NAMALWA (cell line): Measurements from ENCODE around the gene ORC3.

ENCODE experiments used
- DNase-seq: peaks from one replicate; pipeline ENCODE4 v3.0.0-alpha.2; 2015; ENCODE audit warnings: low spot score

ORC3 gene

DNA sequence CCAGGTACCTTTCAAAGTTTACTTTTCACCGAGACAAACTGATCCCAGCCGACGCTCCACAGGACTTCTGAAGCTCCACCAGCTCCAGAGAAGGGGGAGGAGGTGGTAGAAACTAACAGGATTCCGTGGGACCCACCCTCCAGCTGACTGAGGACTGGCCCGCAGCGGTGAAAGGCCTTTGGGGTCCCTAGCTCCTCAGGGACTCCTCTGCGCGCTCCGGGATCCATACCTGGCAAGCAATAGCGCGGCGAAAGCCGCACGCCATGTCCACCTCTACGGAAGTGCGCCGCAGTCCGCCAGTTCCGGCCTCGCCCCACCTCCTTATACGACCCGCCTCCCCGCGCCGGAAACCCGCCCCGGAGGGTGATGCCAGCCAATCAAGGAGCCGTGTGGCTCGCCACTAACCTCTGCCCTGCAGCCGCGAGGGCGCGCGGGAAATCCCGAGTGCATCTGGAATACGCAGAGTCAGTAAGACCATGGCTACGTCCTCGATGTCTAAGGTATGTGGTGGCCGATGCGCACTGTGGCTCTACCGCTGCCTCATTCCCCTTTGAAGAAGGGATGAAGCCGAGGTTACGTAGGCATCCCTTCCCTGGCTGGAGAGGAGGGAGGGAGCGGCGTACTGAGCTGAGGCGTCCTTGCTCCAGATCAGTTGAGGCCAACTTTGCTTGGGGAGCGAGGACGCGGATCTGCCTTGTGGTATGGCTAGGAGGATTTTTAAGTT is at the start of gene ORC3, which contains the start of gene RARS2:
Gene ORC3, plus strand, starts transcription at position 443 of the 724 bp plus-strand sequence. Its CDS starts 34 bp downstream, at position 477.
Gene RARS2, minus strand, starts transcription at position 295 of the 724 bp plus-strand sequence. Its CDS starts 30 bp downstream, at position 265.
- peak; percentile 96 for DNase-seq

DNA sequence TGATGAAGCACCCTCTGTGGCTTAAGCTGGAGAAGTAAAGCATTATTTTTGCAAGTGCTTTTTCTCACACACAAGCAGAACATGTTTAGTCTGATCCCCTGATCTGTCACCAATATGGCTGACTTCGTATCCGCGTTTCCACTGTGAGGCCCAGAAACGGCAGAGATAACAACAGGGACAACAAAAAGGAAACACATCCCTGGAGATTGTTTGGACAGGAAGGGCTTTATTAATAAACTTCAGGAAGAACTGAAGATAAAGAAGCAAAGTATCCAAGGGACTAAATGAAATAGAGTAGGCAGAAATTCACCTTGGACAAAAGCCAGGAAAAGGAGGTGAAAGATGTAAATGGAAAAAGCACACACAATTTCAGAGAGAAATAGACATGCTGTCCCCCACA is 49.4 kb upstream of the ORC3 start:
- DNase-seq: no peak

DNA sequence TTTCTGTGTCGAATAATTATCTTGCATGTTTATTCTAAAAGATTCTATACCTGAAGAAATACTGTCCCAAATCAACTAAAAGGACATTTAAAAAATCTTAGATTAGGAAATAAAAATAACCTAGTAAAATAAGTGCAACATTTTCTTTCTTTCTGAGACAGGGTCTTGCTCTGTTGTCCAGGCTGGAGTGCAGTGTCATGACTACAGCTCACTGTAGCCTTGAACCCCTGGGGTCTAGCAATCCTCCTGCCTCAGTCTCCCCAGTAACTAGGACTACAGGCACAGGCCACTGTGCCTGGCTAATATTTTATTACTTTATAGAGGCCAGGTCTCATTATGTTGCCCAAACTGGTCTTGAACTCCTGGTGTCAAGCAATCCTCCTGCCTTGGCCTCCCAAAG is 48.9 kb upstream of the ORC3 start:
- DNase-seq: no peak

DNA sequence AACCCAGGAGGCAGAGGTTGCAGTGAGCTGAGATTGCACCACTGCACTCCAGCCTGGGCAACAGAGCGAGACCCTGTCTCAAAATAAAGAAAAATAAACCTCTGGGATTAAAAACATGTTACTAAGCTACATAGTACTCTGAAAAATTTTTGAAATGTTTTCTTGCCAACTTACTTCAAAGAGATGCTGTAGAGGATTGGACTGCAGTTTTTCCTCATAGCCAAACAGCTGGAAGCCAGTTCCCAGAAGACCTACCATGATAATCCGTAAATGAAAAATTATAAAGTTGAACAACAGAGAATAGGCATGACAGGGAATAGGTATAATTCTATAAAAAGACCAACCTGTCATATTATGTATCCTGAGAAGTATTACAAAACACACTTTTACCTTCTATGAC is 48.2 kb upstream of the ORC3 start:
- DNase-seq: no peak

DNA sequence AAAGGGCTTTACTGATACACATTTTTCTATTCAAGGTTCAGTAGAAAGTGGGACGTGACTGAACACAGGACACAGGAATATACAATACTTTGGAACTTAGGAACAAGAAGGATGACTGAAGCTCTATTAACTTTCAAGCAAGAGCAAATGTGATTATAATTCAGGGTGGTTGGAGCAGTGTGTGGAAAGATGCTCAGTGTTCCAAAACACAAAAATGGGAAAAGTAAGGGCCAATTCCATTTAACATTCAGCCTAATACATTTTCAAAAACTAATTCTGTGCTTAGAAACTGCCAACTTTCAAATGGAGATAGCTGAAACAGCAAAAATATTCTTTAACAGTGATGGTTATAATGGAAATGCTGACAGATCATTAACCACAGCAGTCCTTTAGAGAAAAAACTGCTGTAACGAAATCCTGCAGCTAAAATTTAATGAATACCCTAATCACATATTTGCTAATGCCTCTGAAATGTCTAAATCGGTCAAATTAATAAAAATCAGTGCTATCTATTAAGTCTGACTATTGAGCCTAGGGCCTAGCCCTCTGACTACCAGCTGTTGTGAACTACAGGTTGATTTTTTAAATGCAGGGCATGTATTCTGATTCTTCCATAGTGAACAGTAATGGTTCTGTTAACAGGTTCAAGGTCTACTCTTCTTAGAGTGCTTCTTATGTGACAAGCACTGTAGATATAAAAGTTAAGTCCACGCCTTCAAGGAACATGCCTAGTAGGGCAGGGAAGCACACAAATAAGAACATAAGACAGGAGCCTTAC is 46.0 kb upstream of the ORC3 start:
- DNase-seq: no peak

DNA sequence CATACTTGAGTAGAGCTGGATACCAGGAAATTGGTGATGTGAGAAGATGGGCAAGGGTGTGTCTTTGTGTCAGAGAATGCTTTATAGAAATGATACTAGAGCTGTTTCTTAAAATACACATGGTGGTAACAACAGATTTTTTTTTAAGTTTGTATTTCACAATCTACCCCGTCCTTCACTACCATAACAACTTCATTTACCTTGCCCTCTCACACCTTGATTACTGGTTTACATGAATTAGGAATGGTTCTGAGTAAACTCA is 45.5 kb upstream of the ORC3 start:
- DNase-seq: no peak

DNA sequence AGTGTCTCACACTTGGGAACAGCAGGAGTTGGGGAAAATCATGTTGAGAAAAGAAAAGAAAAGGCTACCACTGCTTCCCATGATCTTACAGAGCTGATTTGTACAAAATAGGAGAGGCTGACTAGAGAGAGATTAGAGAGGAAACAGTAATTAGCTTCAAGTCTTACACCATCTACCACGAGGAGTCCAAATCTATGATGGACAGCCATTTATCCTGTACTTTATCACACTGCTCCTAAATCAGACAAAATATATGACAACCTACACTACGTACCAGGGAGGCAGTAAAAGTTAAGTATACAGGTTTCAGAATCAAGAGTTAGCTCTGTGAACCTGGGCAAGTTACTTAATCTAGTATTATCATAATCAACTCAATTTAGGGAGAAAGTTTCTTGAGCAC is 38.1 kb upstream of the ORC3 start:
- no peak for DNase-seq

DNA sequence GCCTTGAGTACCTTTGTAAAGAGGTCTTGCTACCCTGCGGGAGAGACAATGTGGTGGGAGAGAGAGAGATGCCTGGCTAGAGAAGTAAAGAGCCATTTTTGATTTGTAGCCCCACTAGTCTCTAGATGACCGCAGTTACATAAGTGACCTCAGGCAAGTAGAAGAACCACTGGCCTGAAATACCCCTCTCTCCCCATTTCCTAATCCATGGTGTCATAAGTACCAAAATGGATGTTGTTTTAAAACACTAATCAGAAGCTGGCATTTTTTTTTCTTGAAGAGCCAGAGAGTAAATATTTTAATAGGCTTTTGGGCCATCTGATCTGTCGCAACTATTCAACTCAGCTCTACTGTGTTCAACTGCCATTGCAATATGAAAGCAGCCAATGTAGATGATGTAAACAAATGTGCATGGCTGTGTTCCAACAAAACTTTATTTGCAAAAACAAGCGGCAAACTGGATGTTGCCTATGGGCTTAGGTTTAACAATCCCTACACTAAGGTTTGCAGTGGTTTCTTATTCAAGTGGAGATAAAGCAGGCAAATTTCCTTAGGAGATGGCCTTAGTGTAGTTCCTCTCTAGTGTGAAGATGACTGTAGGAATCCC is 36.7 kb upstream of the ORC3 start:
- no peak for DNase-seq

DNA sequence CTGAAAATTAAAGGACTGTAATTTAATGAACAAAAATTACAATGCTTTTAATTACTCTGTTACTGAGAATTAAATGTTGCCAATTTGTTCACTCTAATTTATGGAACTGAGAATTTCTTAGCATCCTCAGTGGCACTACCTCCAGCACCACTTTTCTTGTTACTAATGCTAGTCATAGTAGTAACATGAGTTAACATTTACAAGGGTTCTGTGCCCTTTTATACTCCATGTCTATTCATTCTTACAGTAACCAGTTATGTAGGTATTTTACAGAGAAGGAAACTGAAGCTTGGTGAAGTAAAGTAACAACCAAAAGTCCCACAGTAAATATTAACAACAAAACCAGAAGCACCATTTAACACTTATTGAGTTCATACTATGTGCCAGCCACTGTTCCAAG is 34.4 kb upstream of the ORC3 start:
- DNase-seq: no peak

DNA sequence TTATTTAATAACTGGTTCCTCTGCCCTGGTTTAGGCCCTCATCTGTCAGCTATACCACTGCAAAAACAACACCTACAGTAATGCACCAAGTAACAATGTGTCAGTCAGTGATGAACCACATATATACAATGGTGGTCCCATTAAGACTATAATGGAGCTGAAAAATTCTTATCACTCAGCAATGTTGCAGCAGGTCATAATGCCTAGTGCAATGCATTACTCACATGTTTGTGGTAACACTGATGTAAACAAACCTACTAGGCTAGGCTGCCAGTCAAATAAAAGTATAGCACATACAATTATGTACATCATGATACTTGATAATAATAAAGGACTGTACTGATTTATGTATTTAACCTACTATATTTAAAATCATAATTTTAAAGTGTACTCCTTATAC is 31.5 kb upstream of the ORC3 start:
- DNase-seq: no peak

DNA sequence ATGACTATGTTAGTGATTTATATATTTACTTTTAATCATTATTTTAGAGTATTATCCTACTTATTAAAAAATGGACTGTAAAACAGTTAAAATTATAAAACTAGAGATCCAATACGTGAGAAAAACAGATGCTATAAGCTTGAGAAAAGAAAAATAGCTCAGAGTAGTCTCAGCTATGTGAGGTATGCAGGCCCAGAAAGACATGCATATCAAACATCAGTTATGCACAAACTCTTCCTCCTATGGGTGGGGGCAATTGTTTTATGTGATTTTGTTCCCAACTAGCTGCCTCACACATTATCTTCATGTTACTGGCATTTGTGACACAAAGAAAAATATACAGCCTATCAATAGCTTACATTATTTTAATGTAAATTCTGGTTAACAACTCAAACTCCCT is 28.9 kb upstream of the ORC3 start:
- no peak for DNase-seq

DNA sequence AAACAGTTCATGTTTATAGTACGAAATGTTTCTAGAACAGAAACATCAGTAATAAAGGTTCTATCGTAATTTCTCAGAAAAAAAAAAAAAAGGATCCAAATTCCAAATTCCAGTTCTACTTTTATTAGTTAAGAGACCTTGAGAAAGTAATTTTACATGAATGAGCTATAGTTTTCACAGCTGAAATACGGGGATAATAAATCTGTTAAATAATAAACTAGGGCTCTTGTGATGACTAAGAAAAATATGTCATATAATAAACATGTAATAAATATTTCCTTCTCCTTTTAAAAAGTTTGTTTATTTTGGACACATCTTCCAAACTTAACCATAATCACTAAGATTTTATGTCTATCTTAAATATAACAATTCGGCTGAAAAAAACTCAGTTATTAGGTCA is 17.9 kb upstream of the ORC3 start:
- DNase-seq: no peak

DNA sequence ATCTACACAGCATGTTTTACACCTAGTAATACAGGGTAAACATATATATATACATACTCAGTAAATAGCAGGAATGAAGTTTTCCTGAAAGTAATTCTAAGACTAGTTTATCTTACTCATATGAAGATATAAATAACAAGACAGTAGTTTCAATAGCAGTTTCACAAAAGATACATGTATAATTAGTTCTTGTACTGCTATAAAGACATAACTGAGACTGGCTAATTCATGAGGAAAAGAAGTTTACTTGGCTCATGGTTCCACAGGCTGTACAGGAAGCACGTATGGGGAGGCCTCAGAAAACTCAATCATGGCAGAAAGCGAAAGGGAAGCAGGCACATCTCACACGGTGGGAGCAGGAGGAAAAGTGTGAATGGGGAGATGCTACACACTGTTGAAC is 17.1 kb upstream of the ORC3 start:
- no peak for DNase-seq

DNA sequence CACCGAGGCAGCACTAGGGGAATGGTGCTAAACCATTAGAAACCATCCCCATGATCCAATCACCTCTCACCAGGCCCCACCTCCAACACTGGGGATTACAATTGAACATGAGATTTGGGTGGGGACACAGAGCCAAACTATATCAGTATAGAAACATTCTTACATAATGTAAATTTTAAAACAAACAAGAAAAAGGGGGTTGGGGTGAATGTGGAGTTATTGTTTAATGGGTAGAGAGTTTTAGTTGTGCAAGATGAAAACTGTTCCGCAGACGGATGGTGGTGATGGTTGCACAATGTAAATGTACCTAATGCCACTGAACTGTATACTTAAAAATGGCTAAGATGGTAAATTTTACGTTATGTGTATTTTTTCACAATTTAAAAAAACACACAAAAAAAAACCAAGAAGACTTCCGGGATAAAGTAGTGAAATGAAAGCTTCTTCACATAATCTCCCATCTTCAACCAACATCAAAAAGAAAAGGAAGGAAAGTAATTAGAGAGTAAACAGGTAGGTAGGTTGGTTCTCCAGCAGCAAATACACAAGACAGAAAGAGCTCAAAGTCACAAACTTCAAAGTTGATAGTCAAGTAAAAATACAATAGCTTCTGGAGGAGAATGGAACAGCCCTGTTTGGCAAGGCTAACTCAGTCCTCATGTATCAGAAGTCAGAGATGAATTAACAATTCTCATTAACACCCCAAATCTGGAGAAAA is 16.5 kb upstream of the ORC3 start:
- no peak for DNase-seq

DNA sequence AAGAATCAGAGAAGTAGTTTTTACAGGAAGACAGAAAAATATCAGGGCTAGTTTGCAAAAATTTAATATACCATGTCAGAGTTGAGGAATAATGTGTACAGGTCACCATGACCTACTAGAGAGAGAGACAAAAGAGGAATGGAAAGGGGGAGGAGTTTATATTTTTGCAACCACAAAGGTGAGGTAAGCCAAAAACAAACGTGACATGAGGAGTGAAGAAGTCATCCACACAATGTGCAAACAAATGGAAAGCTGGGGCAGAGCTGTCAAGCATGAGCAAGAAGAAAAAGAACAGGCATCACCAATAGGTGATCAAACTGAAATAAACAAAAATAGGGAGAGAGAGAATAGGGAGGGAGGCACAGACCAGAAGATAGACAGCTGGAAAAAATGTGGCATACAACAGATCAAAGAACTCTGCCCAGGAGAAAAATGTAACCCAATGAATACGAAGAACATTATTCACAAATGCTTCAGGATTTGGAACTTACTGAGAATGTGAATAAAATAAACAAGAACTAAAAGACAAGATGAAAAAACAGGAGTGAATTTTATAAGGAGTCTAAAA is 15.6 kb upstream of the ORC3 start:
- DNase-seq: no peak

DNA sequence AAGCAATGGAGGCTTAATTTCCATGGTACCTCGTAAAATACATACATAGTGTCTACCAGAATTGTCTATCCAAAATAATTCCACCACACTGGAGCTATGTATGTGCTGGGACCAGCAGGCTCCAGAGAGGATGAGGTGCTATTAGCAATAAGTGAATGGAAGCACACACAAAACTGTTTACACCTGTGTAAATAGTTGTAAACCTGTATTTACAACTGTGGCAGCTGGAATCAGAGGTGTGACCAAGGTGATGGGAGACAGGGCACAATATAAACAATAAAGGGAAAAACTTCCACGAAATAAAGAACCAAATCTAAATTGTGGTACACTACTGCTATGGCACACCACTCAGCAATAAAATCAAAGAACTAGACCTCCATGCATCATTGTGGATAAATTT is 14.5 kb upstream of the ORC3 start:
- DNase-seq: no peak

DNA sequence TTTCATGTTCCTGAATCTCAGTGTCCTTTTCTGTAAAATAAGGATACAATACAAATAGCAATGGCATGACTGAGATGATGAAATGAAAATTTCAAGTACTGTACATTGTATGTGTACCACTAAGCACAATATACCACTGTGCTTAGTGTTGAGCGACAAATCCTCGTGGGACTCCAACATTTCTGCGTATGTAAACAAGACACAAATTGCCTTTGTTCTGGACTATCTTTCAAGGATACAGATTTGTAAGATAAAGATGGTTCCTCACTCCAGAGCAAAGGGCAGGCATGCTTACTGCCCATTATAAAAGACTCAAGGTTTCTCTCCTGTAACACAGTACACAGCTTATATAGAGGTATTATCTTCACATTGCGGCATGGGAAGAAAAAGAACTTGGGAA is 6.1 kb upstream of the ORC3 start:
- DNase-seq: no peak

DNA sequence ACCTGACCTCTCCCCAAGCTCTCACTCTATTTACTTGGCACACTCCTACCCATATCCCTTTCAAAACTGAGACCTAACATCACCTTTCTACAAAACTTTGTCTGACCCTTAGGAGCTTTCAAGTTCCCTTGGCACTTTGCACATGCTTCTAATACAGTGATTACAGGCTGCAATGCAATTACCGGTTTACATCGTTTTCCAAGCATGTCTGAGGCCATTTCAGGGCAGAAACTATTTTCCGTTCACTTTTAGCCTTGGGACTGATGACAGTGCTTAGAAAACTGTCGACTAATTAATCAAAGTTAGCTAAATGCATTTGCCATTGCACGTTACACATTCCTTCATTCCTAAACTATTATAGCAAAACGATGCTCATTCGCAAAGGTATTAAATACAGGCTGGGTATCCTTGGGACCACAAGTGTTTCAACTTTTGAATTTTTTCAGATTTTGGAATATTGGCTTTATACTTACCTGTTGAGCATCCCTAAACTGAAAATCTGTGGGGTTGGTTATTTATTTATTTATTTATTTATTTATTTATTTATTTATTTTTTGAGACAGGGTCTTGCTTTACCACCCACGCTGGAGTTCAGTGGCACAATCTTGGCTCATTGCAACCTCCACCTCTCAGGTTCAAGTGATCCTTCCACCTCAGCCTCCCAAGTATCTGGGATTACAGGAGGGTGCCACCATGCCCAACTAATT is 3.4 kb upstream of the ORC3 start:
- no peak for DNase-seq

DNA sequence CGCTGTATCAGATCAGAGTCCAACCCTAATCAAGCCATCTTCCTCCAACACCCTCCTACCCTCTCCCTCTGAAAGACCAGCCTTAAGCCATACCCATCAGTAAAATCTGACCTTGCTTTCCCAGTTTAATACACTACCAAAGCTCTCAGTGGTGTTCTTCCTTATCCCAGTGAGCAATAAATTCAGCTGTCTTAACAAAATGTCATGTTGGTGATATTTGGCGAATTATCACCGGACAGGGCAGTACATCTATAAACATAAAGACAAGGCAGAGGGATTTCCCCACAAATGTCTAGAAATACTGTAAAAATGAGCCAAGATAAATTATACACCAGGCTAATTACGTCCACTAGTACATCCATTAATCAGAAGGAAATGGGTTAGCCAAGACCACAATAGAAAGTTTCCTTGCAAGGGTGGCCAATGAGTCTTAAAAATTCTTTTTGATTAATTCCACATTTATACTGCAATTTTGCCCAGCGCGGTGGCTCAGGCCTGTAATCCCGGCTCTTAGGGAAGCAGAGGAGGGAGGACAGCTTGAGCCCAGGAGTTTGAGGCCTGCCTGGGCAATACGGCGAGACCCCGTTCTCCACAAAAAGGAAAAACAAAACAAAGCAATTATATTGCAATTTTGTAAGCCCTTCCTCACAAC is 1.1 kb upstream of the ORC3 start:
- DNase-seq: no peak

DNA sequence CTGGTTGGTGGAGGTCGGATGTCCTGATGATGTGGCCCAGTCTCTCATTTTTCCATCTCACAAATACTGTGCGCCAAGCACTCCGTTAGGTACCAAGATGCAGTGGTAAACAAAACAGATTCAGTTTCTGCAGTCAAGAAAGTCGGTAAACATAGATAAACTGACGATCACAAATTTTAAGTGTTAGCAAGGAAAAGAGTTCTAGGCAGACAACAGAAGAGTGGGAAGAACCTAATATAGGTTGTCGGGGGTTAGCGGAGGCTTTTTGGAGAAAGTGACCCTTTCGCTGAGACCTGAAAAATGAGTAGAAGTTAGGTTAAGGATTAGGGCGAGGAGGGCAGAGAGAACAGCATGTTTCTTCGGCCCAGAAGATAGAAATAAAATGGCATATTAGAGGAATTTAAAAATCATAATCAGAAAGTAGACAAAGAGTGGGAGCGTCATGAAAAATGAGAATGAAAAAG is 514 bp downstream of the ORC3 start:
- no peak for DNase-seq

DNA sequence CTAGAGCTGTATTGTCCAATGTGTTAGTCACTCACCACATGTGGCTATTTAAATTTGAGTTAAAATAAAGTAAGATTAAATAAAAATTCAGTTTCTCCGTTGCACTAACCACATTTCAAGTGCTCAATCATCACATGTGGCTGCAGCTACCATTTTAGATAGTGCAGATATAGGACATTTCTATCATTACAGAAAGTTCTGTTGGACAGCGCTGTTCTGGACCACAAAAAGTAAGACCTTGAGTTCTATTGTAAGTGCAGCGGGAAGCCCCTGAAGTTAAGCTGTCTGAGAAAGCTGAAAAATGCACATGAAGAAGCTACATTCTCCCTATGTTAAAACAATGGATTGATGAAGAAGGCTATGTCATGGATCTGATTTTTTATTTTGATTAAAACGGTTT is 1.1 kb downstream of the ORC3 start:
- DNase-seq: no peak
